DOHH2 (cell line): ENCODE measurements around the gene LRRIQ3.

Experiments
- H3F3A ChIP-seq: fragments of 200-600 bp; sonication (generic), shearing (Covaris generic); 2 replicates; pipeline ENCODE4 v1.6.0; 2016; ENCODE audit warnings: antibody characterized with exemption, mild to moderate bottlenecking; ENCODE audit not compliant: control insufficient read depth, insufficient read depth
- H3K27ac ChIP-seq: fragments of 200-600 bp; sonication (generic); 2 replicates; pipeline ENCODE4 v1.5.1; 2014; ENCODE audit warnings: low read depth, mild to moderate bottlenecking, low read length, moderate library complexity
- H3K27me3 ChIP-seq: fragments of 200-600 bp; sonication (generic); 2 replicates; pipeline ENCODE4 v1.6.1; 2014; ENCODE audit warnings: mild to moderate bottlenecking, low read length, mixed read lengths; ENCODE audit not compliant: control insufficient read depth
- H3K36me3 ChIP-seq: fragments of 200-600 bp; sonication (generic); 2 replicates; pipeline ENCODE4 v1.6.1; 2014; ENCODE audit warnings: mild to moderate bottlenecking, low read length, moderate library complexity, mixed read lengths; ENCODE audit not compliant: control insufficient read depth
- H3K4me1 ChIP-seq: fragments of 200-600 bp; sonication (generic); 2 replicates; pipeline ENCODE4 v1.6.1; 2014; ENCODE audit warnings: mild to moderate bottlenecking, low read length, mixed read lengths; ENCODE audit not compliant: control insufficient read depth
- H3K4me2 ChIP-seq: fragments of 200-600 bp; sonication (generic); 2 replicates; pipeline ENCODE4 v1.6.0; 2014; ENCODE audit warnings: mild to moderate bottlenecking, low read length, moderate library complexity
- H3K4me3 ChIP-seq: fragments of 200-600 bp; sonication (generic); 2 replicates; pipeline ENCODE4 v1.5.1; 2014; ENCODE audit warnings: mild to moderate bottlenecking, low read length, mixed read lengths
- H3K79me2 ChIP-seq: fragments of 200-600 bp; sonication (generic); 2 replicates; pipeline ENCODE4 v1.6.1; 2014; ENCODE audit warnings: mild to moderate bottlenecking, low read length, mixed read lengths; ENCODE audit not compliant: control insufficient read depth
- H3K9me2 ChIP-seq: fragments of 200-600 bp; sonication (generic); replicated peaks from 2 replicates; pipeline ENCODE4 v1.6.1; 2014; ENCODE audit warnings: mild to moderate bottlenecking, low read length, mixed read lengths; ENCODE audit not compliant: control insufficient read depth
- H3K9me3 ChIP-seq: fragments of 200-600 bp; sonication (generic); 2 replicates; pipeline ENCODE4 v1.6.1; 2014; ENCODE audit warnings: antibody characterized with exemption, low read length, mixed read lengths; ENCODE audit not compliant: control insufficient read depth, insufficient read depth
- H4K20me1 ChIP-seq: fragments of 200-600 bp; sonication (generic); 2 replicates; pipeline ENCODE4 v1.6.0; 2014; ENCODE audit warnings: low read depth, mild to moderate bottlenecking, antibody characterized with exemption, low read length, moderate library complexity; ENCODE audit not compliant: control insufficient read depth, insufficient read depth
- CTCF ChIP-seq: fragments of 200-600 bp; sonication (generic); IDR thresholded peaks from one replicate; pipeline ENCODE4 v1.5.1; 2014; ENCODE audit warnings: antibody characterized with exemption, mild to moderate bottlenecking, low read depth, low read length; ENCODE audit not compliant: poor library complexity, severe bottlenecking
- EZH2phosphoT487 ChIP-seq: fragments of 200-600 bp; sonication (generic); IDR thresholded peaks from 2 replicates; pipeline ENCODE4 v1.6.1; 2017; ENCODE audit warnings: borderline replicate concordance, mild to moderate bottlenecking, antibody characterized with exemption, low read length, moderate library complexity, mixed read lengths

LRRIQ3 gene

GRCh38 chr1:74065081-74065480, 132.9 kb downstream of the LRRIQ3 start:
- Histone ChIP-seq H3K4me3 (no peak overlapping the region), H3K79me2 (no peaks in the 10 kb centered on the region), H4K20me1 (no peaks in the 10 kb centered on the region), H3K27ac (no peak overlapping the region), H3K4me2 (no peak overlapping the region), H3K9me2 (no peaks in the 10 kb centered on the region), H3K9me3 (no peaks in the 10 kb centered on the region; the same call in 1 of the 2 replicates), H3F3A (no peaks in the 10 kb centered on the region), H3K36me3 (no peaks in the 10 kb centered on the region), H3K4me1 (no peaks in the 10 kb centered on the region), H3K27me3 (no peaks in the 10 kb centered on the region)
- TF ChIP-seq CTCF (no peak), EZH2phosphoT487 (no peak)

- Histone ChIP-seq H3K9me2 (no peaks in the 10 kb centered on the region), H3F3A (no peaks in the 10 kb centered on the region), H3K79me2 (no peaks in the 10 kb centered on the region), H4K20me1 (no peaks in the 10 kb centered on the region), H3K27me3 (no peaks in the 10 kb centered on the region), H3K4me1 (no peaks in the 10 kb centered on the region), H3K27ac (no peak overlapping the region), H3K4me2 (no peak overlapping the region), H3K4me3 (no peak overlapping the region), H3K9me3 (no peaks in the 10 kb centered on the region; the same call in 1 of the 2 replicates), H3K36me3 (no peaks in the 10 kb centered on the region)
- no peak for TF ChIP-seq EZH2phosphoT487
Observed at GRCh38 chr1:74057719-74058118, 140.3 kb downstream of the LRRIQ3 start.

GRCh38 chr1:74053407-74053806, 144.6 kb downstream of the LRRIQ3 start:
- H3K4me3 ChIP-seq: no peak overlapping the region
- H3K36me3 ChIP-seq: no peaks in the 10 kb centered on the region
- TF ChIP-seq EZH2phosphoT487 (no peak), CTCF (no peak)

GRCh38 chr1:74050386-74050785, 147.6 kb downstream of the LRRIQ3 start:
- no peaks in the 10 kb centered on the region for H3K27me3 ChIP-seq
- TF ChIP-seq CTCF (no peak), EZH2phosphoT487 (no peak)
- no peaks in the 10 kb centered on the region for H3K79me2 ChIP-seq
- H3K9me2 ChIP-seq: no peaks in the 10 kb centered on the region
- no peaks in the 10 kb centered on the region for H3K4me1 ChIP-seq
- H3K36me3 ChIP-seq: no peaks in the 10 kb centered on the region
- H4K20me1 ChIP-seq: no peaks in the 10 kb centered on the region
- H3K9me3 ChIP-seq: no peaks in the 10 kb centered on the region; the same call in 1 of the 2 replicates
- no peak overlapping the region for H3K27ac ChIP-seq
- H3K4me2 ChIP-seq: no peak overlapping the region
- H3K4me3 ChIP-seq: no peak overlapping the region
- no peaks in the 10 kb centered on the region for H3F3A ChIP-seq

More at GRCh38 chr1:74053407-74053806, 144.6 kb downstream of the LRRIQ3 start:
- Histone ChIP-seq H3K27me3 (no peaks in the 10 kb centered on the region), H3K4me1 (no peaks in the 10 kb centered on the region), H3K79me2 (no peaks in the 10 kb centered on the region), H3F3A (no peaks in the 10 kb centered on the region), H4K20me1 (no peaks in the 10 kb centered on the region), H3K4me2 (no peak overlapping the region), H3K9me2 (no peaks in the 10 kb centered on the region), H3K9me3 (no peaks in the 10 kb centered on the region; the same call in 1 of the 2 replicates), H3K27ac (no peak overlapping the region)
